GM18909 (cell line): ENCODE results near the gene EBI3.
"Not testable (repeated sequence)": the region's sequence is repeated elsewhere in the genome, so short reads cannot be mapped to it uniquely, and the experiment has no call there.

Experiments used
- ATAC-seq: cut with Tn5 transposase; IDR thresholded peaks from one replicate; pipeline ENCODE4 v1.9.1; 2021; ENCODE audit warnings: mild to moderate bottlenecking; ENCODE audit not compliant: unreplicated experiment, poor library complexity

Gene EBI3

GRCh38 chr19:4229179-4229931, at the start of gene EBI3:
Gene EBI3 (plus strand): TSS chr19:4229523. CDS start chr19:4229551, 28 bp downstream.
- peak; percentile 62 for ATAC-seq

- ATAC-seq = no peak
Observed at GRCh38 chr19:4181053-4181508, 48.2 kb upstream of the EBI3 start.

GRCh38 chr19:4182084-4182810, 47.1 kb upstream of the EBI3 start, which contains the start of the genes ANKRD24 and SIRT6:
Gene ANKRD24 (plus strand): TSS chr19:4182689. CDS start chr19:4186426, 3,737 bp downstream.
Gene SIRT6 (minus strand): TSS chr19:4182563. CDS start chr19:4182539, 24 bp downstream.
- ATAC-seq = peak; percentile 79

GRCh38 chr19:4183967-4184717, 45.2 kb upstream of the EBI3 start:
- ATAC-seq = no peak

- ATAC-seq = no peak
Observed at GRCh38 chr19:4184718-4185352, 44.5 kb upstream of the EBI3 start.

- no peak for ATAC-seq
Observed at GRCh38 chr19:4185413-4186086, 43.8 kb upstream of the EBI3 start.

GRCh38 chr19:4186087-4186993, 43.0 kb upstream of the EBI3 start:
- ATAC-seq = no peak

- no peak for ATAC-seq
Observed at GRCh38 chr19:4187313-4188122, 41.8 kb upstream of the EBI3 start.

- no peak for ATAC-seq
Observed at GRCh38 chr19:4189641-4190040, 39.7 kb upstream of the EBI3 start.

GRCh38 chr19:4192537-4192936, 36.8 kb upstream of the EBI3 start:
- ATAC-seq = not testable (repeated sequence)

- ATAC-seq = no peak
Observed at GRCh38 chr19:4194353-4194752, 35.0 kb upstream of the EBI3 start.

GRCh38 chr19:4196009-4196408, 33.3 kb upstream of the EBI3 start:
- no peak for ATAC-seq

GRCh38 chr19:4196587-4197148, 32.7 kb upstream of the EBI3 start:
- ATAC-seq = no peak

GRCh38 chr19:4197228-4197624, 32.1 kb upstream of the EBI3 start:
- ATAC-seq = no peak

- ATAC-seq = no peak
Observed at GRCh38 chr19:4197625-4198466, 31.5 kb upstream of the EBI3 start.

- no peak for ATAC-seq
Observed at GRCh38 chr19:4198467-4199126, 30.7 kb upstream of the EBI3 start.
